ENCODE measurements around the gene SORCS2.

Gene SORCS2

GRCh38 chr4:7264694-7265093, 72.4 kb downstream of the SORCS2 start:
- no peak overlapping the region for H3K4me3 ChIP-seq (replicated peaks in 1 of 2; ENCODE audit: low read depth in 2 of 2, low read length in 2 of 2)
- TF ChIP-seq CTCF (IDR thresholded peaks at IDR 0.05; ENCODE audit: low read depth, low read length): no peak
- DNase-seq (ENCODE audit: low read depth in 2 of 2): no peak

- TF ChIP-seq CTCF (IDR thresholded peaks at IDR 0.05; ENCODE audit: low read depth, low read length): no peak
- no peak overlapping the region for H3K4me3 ChIP-seq (replicated peaks in 1 of 2; ENCODE audit: low read depth in 2 of 2, low read length in 2 of 2)
- DNase-seq (ENCODE audit: low read depth in 2 of 2): peak; percentile 60 to 79
Measured at GRCh38 chr4:7266525-7267292, 74.4 kb downstream of the SORCS2 start.

GRCh38 chr4:7267829-7268228, 75.5 kb downstream of the SORCS2 start:
- DNase-seq (ENCODE audit: low read depth in 2 of 2): no peak
- TF ChIP-seq CTCF (IDR thresholded peaks at IDR 0.05; ENCODE audit: low read depth, low read length): no peak

GRCh38 chr4:7268941-7269340, 76.6 kb downstream of the SORCS2 start:
- no peak for DNase-seq (ENCODE audit: low read depth in 2 of 2)
- TF ChIP-seq CTCF (IDR thresholded peaks at IDR 0.05; ENCODE audit: low read depth, low read length): no peak
- H3K4me3 ChIP-seq (replicated peaks in 1 of 2; ENCODE audit: low read depth in 2 of 2, low read length in 2 of 2): no peak overlapping the region

More at GRCh38 chr4:7267829-7268228, 75.5 kb downstream of the SORCS2 start:
- H3K4me3 ChIP-seq (replicated peaks in 1 of 2; ENCODE audit: low read depth in 2 of 2, low read length in 2 of 2): no peak overlapping the region

- DNase-seq (ENCODE audit: low read depth in 2 of 2): no peak
- no peak overlapping the region for H3K4me3 ChIP-seq (replicated peaks in 1 of 2; ENCODE audit: low read depth in 2 of 2, low read length in 2 of 2)
- no peak for TF ChIP-seq CTCF (IDR thresholded peaks at IDR 0.05; ENCODE audit: low read depth, low read length)
Measured at GRCh38 chr4:7270121-7270520, 77.8 kb downstream of the SORCS2 start.

GRCh38 chr4:7272404-7272803, 80.1 kb downstream of the SORCS2 start:
- no peak for TF ChIP-seq CTCF (IDR thresholded peaks at IDR 0.05; ENCODE audit: low read depth, low read length)
- H3K4me3 ChIP-seq (replicated peaks in 1 of 2; ENCODE audit: low read depth in 2 of 2, low read length in 2 of 2): no peak overlapping the region
- DNase-seq (ENCODE audit: low read depth in 2 of 2): no peak
